Stimulated activated naive CD4-positive, alpha-beta T cell (primary cell): ENCODE data around the gene CASK.

Experiments
- DNase-seq, 6 experiments: peaks; one replicate each; lab custom pipeline; 2025; lab: John Stamatoyannopoulos, UW

CASK gene

GRCh38 chrX:41827886-41828285, 95.5 kb downstream of the CASK start:
- no peak for DNase-seq

GRCh38 chrX:41825796-41826195, 97.6 kb downstream of the CASK start:
- no peak for DNase-seq

- no peak for DNase-seq
Observed at GRCh38 chrX:41824551-41824950, 98.8 kb downstream of the CASK start.

GRCh38 chrX:41823402-41823801, 100.0 kb downstream of the CASK start:
- DNase-seq, result no peak

- DNase-seq, result no peak
Observed at GRCh38 chrX:41822892-41823291, 100.5 kb downstream of the CASK start.

- DNase-seq, result no peak
Observed at GRCh38 chrX:41808047-41808446, 115.3 kb downstream of the CASK start.

GRCh38 chrX:41802958-41803357, 120.4 kb downstream of the CASK start:
- DNase-seq, result no peak

GRCh38 chrX:41799661-41800060, 123.7 kb downstream of the CASK start:
- no peak for DNase-seq

GRCh38 chrX:41796577-41796976, 126.8 kb downstream of the CASK start:
- DNase-seq, result no peak

GRCh38 chrX:41796046-41796445, 127.3 kb downstream of the CASK start:
- no peak for DNase-seq

- no peak for DNase-seq
Observed at GRCh38 chrX:41789374-41789773, 134.0 kb downstream of the CASK start.

GRCh38 chrX:41785685-41786084, 137.7 kb downstream of the CASK start:
- no peak for DNase-seq

GRCh38 chrX:41781500-41781899, 141.9 kb downstream of the CASK start:
- DNase-seq, result peak in 2 of 6 experiments; percentile 22 to 43

- no peak for DNase-seq
Observed at GRCh38 chrX:41779941-41780340, 143.4 kb downstream of the CASK start.

GRCh38 chrX:41779030-41779564, 144.3 kb downstream of the CASK start:
- no peak for DNase-seq

- no peak for DNase-seq
Observed at GRCh38 chrX:41761702-41762101, 161.7 kb downstream of the CASK start.

- DNase-seq, result no peak
Observed at GRCh38 chrX:41761169-41761568, 162.2 kb downstream of the CASK start.

GRCh38 chrX:41759817-41760216, 163.5 kb downstream of the CASK start:
- DNase-seq, result peak in 1 of 6 experiments; percentile 1

- no peak for DNase-seq
Observed at GRCh38 chrX:41758401-41758800, 165.0 kb downstream of the CASK start.

- no peak for DNase-seq
Observed at GRCh38 chrX:41750716-41751115, 172.6 kb downstream of the CASK start.

- no peak for DNase-seq
Observed at GRCh38 chrX:41739871-41740270, 183.5 kb downstream of the CASK start.

- no peak for DNase-seq
Observed at GRCh38 chrX:41737065-41737464, 186.3 kb downstream of the CASK start.

- DNase-seq, result no peak
Observed at GRCh38 chrX:41734530-41734929, 188.8 kb downstream of the CASK start.

- DNase-seq, result no peak
Observed at GRCh38 chrX:41733939-41734338, 189.4 kb downstream of the CASK start.

- no peak for DNase-seq
Observed at GRCh38 chrX:41732260-41732659, 191.1 kb downstream of the CASK start.
